Pancreas (tissue), 10 donors: ENCODE measurements around the gene DOC2A. TPM values are rescaled to one million over a fixed set of nuclear protein-coding genes. Genes with fewer than 3 reads are reported as not detected.
A peak's percentile ranks its signal among the peaks of the same experiment; 100 is the strongest.

Experiments used
- ATAC-seq, 4 donors: fragments of 200-7000 bp; cut with Tn5 transposase; one replicate each; pipeline versions ENCODE4 v1.8.0 to v1.9.1; 2020; ENCODE audit warnings: mild to moderate bottlenecking in 4 of 4, moderate library complexity in 4 of 4
- DNase-seq, 6 donors: peaks; one replicate each; pipeline ENCODE4 v3.0.0-alpha.2; 2020
- FAIRE-seq: peaks from 2 replicates; lab custom pipeline; 2012; peaks lifted over from hg19 to GRCh38; lab: Jason Lieb, UNC
- H3K27ac ChIP-seq, 4 donors: fragments of 200-600 bp; sonication (generic); 1 replicate in 3 of 4; 2 replicates in 1 of 4; pipeline versions ENCODE4 v1.5.0 to v1.8.0; 2020
- H3K27me3 ChIP-seq, 4 donors: fragments of 200-600 bp; one replicate each; pipeline ENCODE4 v1.8.0; 2021
- H3K36me3 ChIP-seq, 3 donors: fragments of 200-600 bp; sonication (generic) in 1 of 3; one replicate each; pipeline versions ENCODE4 v1.5.0 to v1.8.0; 2020 to 2021
- H3K4me1 ChIP-seq, 3 donors: fragments of 200-600 bp; one replicate each; pipeline ENCODE4 v1.8.0; 2021
- H3K4me3 ChIP-seq, 4 donors: fragments of 200-600 bp; sonication (generic) in 2 of 4; one replicate each; pipeline versions ENCODE4 v1.5.0 to v1.8.0; 2020 to 2021
- H3K9me3 ChIP-seq, 4 donors: fragments of 200-600 bp; one replicate each; pipeline ENCODE4 v1.8.0; 2021
- WGBS, 2 donors: extraction: QIAGEN DNeasy Blood & Tissue Kit; methylation state at CpG; one replicate each; pipeline ENCODE4 v1.1.7; 2013; 5-methylcytosine and 5-hydroxymethylcytosine counted together
- intact Hi-C, 3 donors: fragments of 100-400 bp; cut with DNase I; formaldehyde crosslinking; loops; one replicate each; pipeline versions ENCODE4 v1.11.1 to v1.14.2; 2022
- polyA plus RNA-seq, 2 donors: library from polyadenylated mRNA; stranded (reverse); fragments of 200-250 nt; gene quantifications; one replicate each; pipeline ENCODE4 v1.2.3, GENCODE V29; 2013
- total RNA-seq, 6 donors: library from RNA; stranded (reverse); fragmentation: NEBNext Ultra II Directional in 4 of 6; extraction: Animal tissue kit (Norgen Biotek cat#: 25700) in 4 of 6; gene quantifications; one replicate each; pipeline versions ENCODE4 v1.2.1 to v1.2.4, GENCODE V29; 2021 to 2023
- TF ChIP-seq, protein P1 (sequence below), 4 donors: fragments of 200-600 bp; sonication (generic) in 3 of 4; IDR thresholded peaks; one replicate each; pipeline versions ENCODE4 v1.5.0 to v1.8.0; 2021; ENCODE audit warnings: antibody characterized with exemption in 4 of 4
- donor health status: healthy with polysubstance abuse.
- donor health status: DM: no; HTN: no; CAD: no; lungs with moderate emphysema.
- donor health status: DM: no; HTN: no; CAD: no.
- donor health status: control.
- donor health status: control.
- donor health status: Bipolar disorder and iron deficiency.
- donor health status: DM: yes; HTN: yes; CAD: no.
- donor health status: DM: no; HTN: no; CAD: no.
- donor health status: DM: no; HTN: no; CAD: no.
- donor health status: DM: yes; HTN: yes; CAD: no.

The DOC2A gene
- total and polyA plus RNA-seq, 8 donors: 0.19 to 4.4 (median 0.47) TPM

GRCh38 chr16:30009990-30010843 lies 610 bp downstream of the DOC2A start:
- Histone ChIP-seq H3K36me3 (no peaks in the 10 kb centered on the region), H3K4me1 (no peaks in the 10 kb centered on the region), H3K9me3 (no peaks in the 10 kb centered on the region), H3K4me3 (peak overlapping the region in 2 of 4 donors; percentile 28 to 50), H3K27me3 (peaks cover 0 to 10% (median 2%) of the 10 kb centered on the region in 4 donors), H3K27ac (no peak overlapping the region)
- WGBS, 2 donors: 13 to 16% methylated on average over 29 to 34 of the region's 34 CpGs
- no peak for FAIRE-seq
- intact Hi-C loops: loop anchor here in 2 of 3 donors (10.0 kb wide), 2 partner anchors 145 to 315 kb away; partner anchors contain the start of gene CDIPT (in 1 of the 2)
- TF ChIP-seq, protein P1, sequence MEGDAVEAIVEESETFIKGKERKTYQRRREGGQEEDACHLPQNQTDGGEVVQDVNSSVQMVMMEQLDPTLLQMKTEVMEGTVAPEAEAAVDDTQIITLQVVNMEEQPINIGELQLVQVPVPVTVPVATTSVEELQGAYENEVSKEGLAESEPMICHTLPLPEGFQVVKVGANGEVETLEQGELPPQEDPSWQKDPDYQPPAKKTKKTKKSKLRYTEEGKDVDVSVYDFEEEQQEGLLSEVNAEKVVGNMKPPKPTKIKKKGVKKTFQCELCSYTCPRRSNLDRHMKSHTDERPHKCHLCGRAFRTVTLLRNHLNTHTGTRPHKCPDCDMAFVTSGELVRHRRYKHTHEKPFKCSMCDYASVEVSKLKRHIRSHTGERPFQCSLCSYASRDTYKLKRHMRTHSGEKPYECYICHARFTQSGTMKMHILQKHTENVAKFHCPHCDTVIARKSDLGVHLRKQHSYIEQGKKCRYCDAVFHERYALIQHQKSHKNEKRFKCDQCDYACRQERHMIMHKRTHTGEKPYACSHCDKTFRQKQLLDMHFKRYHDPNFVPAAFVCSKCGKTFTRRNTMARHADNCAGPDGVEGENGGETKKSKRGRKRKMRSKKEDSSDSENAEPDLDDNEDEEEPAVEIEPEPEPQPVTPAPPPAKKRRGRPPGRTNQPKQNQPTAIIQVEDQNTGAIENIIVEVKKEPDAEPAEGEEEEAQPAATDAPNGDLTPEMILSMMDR (IDR thresholded peaks at IDR 0.05): no peak
- peak in 3 of 6 donors; percentile 40 to 76 (median 58) for DNase-seq
- ATAC-seq: no peak

DNA sequence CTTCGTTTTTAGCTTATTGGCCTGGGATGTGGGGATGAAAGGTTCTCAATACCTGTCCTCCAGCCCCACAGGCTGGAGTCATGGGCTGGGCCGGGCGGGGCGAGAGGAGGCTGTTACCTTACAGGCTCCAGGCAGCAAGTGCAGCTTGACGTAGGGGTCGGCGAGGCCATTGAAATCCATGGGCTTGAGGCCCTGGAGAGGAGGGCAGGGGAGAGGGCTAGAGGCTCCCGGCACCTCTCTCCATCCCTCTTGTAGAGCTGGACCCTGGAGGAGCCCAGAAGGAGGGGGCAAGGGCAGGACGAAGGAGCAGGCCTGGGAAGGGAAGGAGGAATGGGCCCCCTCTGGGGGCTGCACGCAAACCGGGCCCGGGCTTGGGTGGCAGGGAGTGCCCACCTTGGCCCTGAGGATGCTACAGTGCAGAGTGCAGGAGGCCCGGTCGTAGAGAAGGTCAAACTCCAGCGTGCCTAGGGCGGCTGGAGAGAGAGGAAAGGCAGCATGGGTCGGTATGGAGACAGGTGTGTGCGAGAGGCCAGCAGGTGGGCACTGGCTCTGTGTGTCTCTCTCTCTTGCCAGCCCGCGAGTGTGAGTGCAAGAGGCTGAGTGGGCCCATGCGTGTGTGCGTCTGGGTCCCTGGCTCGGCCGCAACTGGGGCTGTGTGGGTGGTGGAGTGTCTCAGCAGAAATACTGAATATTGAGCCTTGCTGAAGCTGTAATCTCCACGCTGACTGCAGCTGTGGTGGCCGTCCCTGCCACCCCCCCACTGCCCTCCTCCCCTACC lies 1.6 kb downstream of the DOC2A start:
- Histone ChIP-seq H3K27ac (no peak overlapping the region), H3K36me3 (no peaks in the 10 kb centered on the region), H3K9me3 (no peaks in the 10 kb centered on the region), H3K27me3 (peaks cover 0 to 10% (median 2%) of the 10 kb centered on the region in 4 donors), H3K4me3 (no peak overlapping the region), H3K4me1 (no peaks in the 10 kb centered on the region)
- TF ChIP-seq, protein P1 (IDR thresholded peaks at IDR 0.05): no peak
- peak in 2 of 6 donors; percentile 50 to 54 for DNase-seq
- WGBS, 2 donors: 32 to 35% methylated on average over 23 to 26 of the region's 26 CpGs
- ATAC-seq: no peak
- intact Hi-C loops: loop anchor here in 2 of 3 donors (10.0 kb wide), 2 partner anchors 144 to 314 kb away; partner anchors contain the start of gene CDIPT (in 1 of the 2)
- FAIRE-seq: no peak

GRCh38 chr16:30007378-30007895 lies 3.4 kb downstream of the DOC2A start:
- Histone ChIP-seq H3K36me3 (no peaks in the 10 kb centered on the region), H3K27ac (no peak overlapping the region), H3K9me3 (no peaks in the 10 kb centered on the region), H3K27me3 (peaks cover 0 to 10% (median 2%) of the 10 kb centered on the region in 4 donors), H3K4me3 (no peak overlapping the region), H3K4me1 (no peaks in the 10 kb centered on the region)
- peak in 1 of 6 donors; percentile 61 for DNase-seq
- FAIRE-seq: no peak
- no peak for ATAC-seq
- 51 to 56% methylated on average over 11 of the region's 11 CpGs for WGBS, 2 donors
- TF ChIP-seq, protein P1 (IDR thresholded peaks at IDR 0.05): no peak
- intact Hi-C loops: loop anchor here in 2 of 3 donors (10.0 kb wide), 2 partner anchors 143 to 313 kb away; partner anchors contain the start of gene CDIPT (in 1 of the 2)

GRCh38 chr16:30006659-30007377 lies 4.0 kb downstream of the DOC2A start:
- Histone ChIP-seq H3K27me3 (peaks cover 0 to 6% (median 2%) of the 10 kb centered on the region in 4 donors), H3K4me1 (no peaks in the 10 kb centered on the region), H3K4me3 (no peak overlapping the region), H3K27ac (no peak overlapping the region), H3K9me3 (no peaks in the 10 kb centered on the region), H3K36me3 (no peaks in the 10 kb centered on the region)
- no peak for ATAC-seq
- DNase-seq: peak in 1 of 6 donors; percentile 72
- intact Hi-C loops: loop anchor here in 2 of 3 donors (10.0 kb wide), 2 partner anchors 142 to 312 kb away; partner anchors contain the start of gene CDIPT (in 1 of the 2)
- TF ChIP-seq, protein P1 (IDR thresholded peaks at IDR 0.05): no peak
- FAIRE-seq: no peak
- 71 to 76% methylated on average over 34 of the region's 34 CpGs for WGBS, 2 donors
